ENCODE results near the gene PDZRN3.

Gene PDZRN3

GRCh38 chr3:73418681-73419080 is 206.1 kb downstream of the PDZRN3 start:
- no peak overlapping the region for H3K4me3 ChIP-seq (replicated peaks; ENCODE audit: insufficient read depth, low read length)
- H3K27ac ChIP-seq (replicated peaks) = no peak overlapping the region
- H3K27me3 ChIP-seq (ENCODE audit: insufficient read depth, poor library complexity, severe bottlenecking) = no peaks in the 10 kb centered on the region
- TF ChIP-seq POLR2AphosphoS5 (IDR thresholded peaks at IDR 0.05; ENCODE audit: low read depth) = no peak
- TF ChIP-seq SPI1 (IDR thresholded peaks at IDR 0.05; ENCODE audit: borderline replicate concordance, low read depth) = no peak
- no peak for TF ChIP-seq GABPA (IDR thresholded peaks at IDR 0.05; ENCODE audit: low read depth)
- no peak for TF ChIP-seq CTCF (IDR thresholded peaks at IDR 0.05; ENCODE audit: insufficient read depth, low read length)
- no peak for TF ChIP-seq REST (IDR thresholded peaks at IDR 0.05; ENCODE audit: insufficient replicate concordance, low read depth)
- DNase-seq (ENCODE audit: low read depth in 1 of 2, low spot score in 1 of 2) = no peak

GRCh38 chr3:73415118-73415517 is 209.6 kb downstream of the PDZRN3 start:
- TF ChIP-seq REST (IDR thresholded peaks at IDR 0.05; ENCODE audit: insufficient replicate concordance, low read depth) = no peak
- no peak for TF ChIP-seq SPI1 (IDR thresholded peaks at IDR 0.05; ENCODE audit: borderline replicate concordance, low read depth)
- no peak for TF ChIP-seq CTCF (IDR thresholded peaks at IDR 0.05; ENCODE audit: insufficient read depth, low read length)
- no peak for TF ChIP-seq GABPA (IDR thresholded peaks at IDR 0.05; ENCODE audit: low read depth)
- no peak for TF ChIP-seq POLR2AphosphoS5 (IDR thresholded peaks at IDR 0.05; ENCODE audit: low read depth)
- Histone ChIP-seq H3K27me3 (ENCODE audit: insufficient read depth, poor library complexity, severe bottlenecking) (peaks cover 2% of the 10 kb centered on the region), H3K27ac (replicated peaks) (no peak overlapping the region), H3K4me3 (replicated peaks; ENCODE audit: insufficient read depth, low read length) (no peak overlapping the region)
- DNase-seq (ENCODE audit: low read depth in 1 of 2, low spot score in 1 of 2) = no peak

GRCh38 chr3:73413619-73414018 is 211.1 kb downstream of the PDZRN3 start:
- H3K4me3 ChIP-seq (replicated peaks; ENCODE audit: insufficient read depth, low read length) = no peak overlapping the region
- DNase-seq (ENCODE audit: low read depth in 1 of 2, low spot score in 1 of 2) = no peak
- TF ChIP-seq POLR2AphosphoS5 (IDR thresholded peaks at IDR 0.05; ENCODE audit: low read depth) (no peak), GABPA (IDR thresholded peaks at IDR 0.05; ENCODE audit: low read depth) (no peak), SPI1 (IDR thresholded peaks at IDR 0.05; ENCODE audit: borderline replicate concordance, low read depth) (no peak), REST (IDR thresholded peaks at IDR 0.05; ENCODE audit: insufficient replicate concordance, low read depth) (no peak), CTCF (IDR thresholded peaks at IDR 0.05; ENCODE audit: insufficient read depth, low read length) (no peak)
- H3K27ac ChIP-seq (replicated peaks) = no peak overlapping the region
- H3K27me3 ChIP-seq (ENCODE audit: insufficient read depth, poor library complexity, severe bottlenecking) = peaks cover 2% of the 10 kb centered on the region
